ENCODE measurements around the gene SNX15.
A peak's percentile ranks its signal among the peaks of the same experiment; 100 is the strongest.

DNA sequence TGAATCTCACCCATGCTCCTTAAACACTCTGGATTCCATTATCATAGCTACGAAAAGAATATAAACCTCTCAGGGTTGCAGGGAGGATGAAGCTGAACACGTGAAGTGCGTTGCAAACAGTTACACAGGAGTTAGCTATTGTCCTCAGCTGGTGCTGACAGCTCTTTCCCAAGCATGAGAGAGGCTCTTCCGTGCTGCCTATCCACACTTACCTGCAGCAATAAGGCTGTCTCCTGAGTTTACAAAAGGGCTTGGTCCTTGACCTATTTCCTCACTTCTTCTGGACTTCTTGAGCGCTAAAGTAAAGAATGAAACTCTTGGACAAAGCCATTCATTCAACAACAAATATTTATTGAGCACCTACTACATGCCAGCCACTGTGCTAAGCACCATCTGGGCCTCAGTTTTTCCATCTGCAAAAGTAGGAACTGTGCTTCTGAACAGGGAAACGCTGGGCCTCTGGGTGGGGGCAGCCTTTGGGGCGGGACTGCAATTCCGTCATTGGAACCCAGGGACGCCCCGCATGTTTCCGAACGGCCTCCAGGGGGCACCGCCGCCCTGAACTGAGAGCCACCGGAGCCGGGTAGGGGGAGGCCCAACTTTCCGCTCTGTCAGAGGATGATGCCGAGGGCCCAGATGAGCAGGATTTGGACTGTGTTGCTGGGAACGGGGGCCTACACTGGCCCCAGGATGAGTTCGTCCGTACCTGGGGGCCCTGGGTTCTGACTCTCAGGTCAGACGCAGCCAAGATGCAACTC lies 13.9 kb upstream of the SNX15 start:
- TF ChIP-seq, protein P1, sequence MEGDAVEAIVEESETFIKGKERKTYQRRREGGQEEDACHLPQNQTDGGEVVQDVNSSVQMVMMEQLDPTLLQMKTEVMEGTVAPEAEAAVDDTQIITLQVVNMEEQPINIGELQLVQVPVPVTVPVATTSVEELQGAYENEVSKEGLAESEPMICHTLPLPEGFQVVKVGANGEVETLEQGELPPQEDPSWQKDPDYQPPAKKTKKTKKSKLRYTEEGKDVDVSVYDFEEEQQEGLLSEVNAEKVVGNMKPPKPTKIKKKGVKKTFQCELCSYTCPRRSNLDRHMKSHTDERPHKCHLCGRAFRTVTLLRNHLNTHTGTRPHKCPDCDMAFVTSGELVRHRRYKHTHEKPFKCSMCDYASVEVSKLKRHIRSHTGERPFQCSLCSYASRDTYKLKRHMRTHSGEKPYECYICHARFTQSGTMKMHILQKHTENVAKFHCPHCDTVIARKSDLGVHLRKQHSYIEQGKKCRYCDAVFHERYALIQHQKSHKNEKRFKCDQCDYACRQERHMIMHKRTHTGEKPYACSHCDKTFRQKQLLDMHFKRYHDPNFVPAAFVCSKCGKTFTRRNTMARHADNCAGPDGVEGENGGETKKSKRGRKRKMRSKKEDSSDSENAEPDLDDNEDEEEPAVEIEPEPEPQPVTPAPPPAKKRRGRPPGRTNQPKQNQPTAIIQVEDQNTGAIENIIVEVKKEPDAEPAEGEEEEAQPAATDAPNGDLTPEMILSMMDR (IDR thresholded peaks at IDR 0.05; ENCODE audit: insufficient read depth, low read length), result peak; percentile 64
- TF ChIP-seq, protein P2, sequence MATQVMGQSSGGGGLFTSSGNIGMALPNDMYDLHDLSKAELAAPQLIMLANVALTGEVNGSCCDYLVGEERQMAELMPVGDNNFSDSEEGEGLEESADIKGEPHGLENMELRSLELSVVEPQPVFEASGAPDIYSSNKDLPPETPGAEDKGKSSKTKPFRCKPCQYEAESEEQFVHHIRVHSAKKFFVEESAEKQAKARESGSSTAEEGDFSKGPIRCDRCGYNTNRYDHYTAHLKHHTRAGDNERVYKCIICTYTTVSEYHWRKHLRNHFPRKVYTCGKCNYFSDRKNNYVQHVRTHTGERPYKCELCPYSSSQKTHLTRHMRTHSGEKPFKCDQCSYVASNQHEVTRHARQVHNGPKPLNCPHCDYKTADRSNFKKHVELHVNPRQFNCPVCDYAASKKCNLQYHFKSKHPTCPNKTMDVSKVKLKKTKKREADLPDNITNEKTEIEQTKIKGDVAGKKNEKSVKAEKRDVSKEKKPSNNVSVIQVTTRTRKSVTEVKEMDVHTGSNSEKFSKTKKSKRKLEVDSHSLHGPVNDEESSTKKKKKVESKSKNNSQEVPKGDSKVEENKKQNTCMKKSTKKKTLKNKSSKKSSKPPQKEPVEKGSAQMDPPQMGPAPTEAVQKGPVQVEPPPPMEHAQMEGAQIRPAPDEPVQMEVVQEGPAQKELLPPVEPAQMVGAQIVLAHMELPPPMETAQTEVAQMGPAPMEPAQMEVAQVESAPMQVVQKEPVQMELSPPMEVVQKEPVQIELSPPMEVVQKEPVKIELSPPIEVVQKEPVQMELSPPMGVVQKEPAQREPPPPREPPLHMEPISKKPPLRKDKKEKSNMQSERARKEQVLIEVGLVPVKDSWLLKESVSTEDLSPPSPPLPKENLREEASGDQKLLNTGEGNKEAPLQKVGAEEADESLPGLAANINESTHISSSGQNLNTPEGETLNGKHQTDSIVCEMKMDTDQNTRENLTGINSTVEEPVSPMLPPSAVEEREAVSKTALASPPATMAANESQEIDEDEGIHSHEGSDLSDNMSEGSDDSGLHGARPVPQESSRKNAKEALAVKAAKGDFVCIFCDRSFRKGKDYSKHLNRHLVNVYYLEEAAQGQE (IDR thresholded peaks at IDR 0.05; ENCODE audit: insufficient replicate concordance, low read depth), result no peak
- TF ChIP-seq SPI1 (IDR thresholded peaks at IDR 0.05; ENCODE audit: borderline replicate concordance, low read depth) (peak; percentile 81; the same call in 1 of the 2 replicates), POLR2AphosphoS5 (IDR thresholded peaks at IDR 0.05; ENCODE audit: low read depth) (no peak), GABPA (IDR thresholded peaks at IDR 0.05; ENCODE audit: low read depth) (no peak)

Data from HL-60 (cell line).